Uterus (tissue), 4 donors: ENCODE measurements around the gene SHISA9. TPM values are rescaled to one million over a fixed set of nuclear protein-coding genes. Genes with fewer than 3 reads are reported as not detected.

ENCODE experiments used
- DNase-seq, 2 donors: peaks; one replicate each; pipeline ENCODE4 v3.0.0-alpha.2; 2019 to 2020
- H3K27ac ChIP-seq, 2 donors: fragments of 200-600 bp; sonication (generic); 1 replicate in 1 of 2; 2 replicates in 1 of 2; pipeline ENCODE4 v1.5.1; 2016 to 2018
- H3K27me3 ChIP-seq, 2 donors: fragments of 200-600 bp; sonication (generic); one replicate each; pipeline ENCODE4 v1.5.1; 2018 to 2019; ENCODE audit warnings: control low read depth in 1 of 2
- H3K36me3 ChIP-seq, 2 donors: fragments of 200-600 bp; sonication (generic); one replicate each; pipeline ENCODE4 v1.5.1; 2019; ENCODE audit warnings: control low read depth in 1 of 2
- H3K4me1 ChIP-seq, 2 donors: fragments of 200-600 bp; sonication (generic); one replicate each; pipeline ENCODE4 v1.5.1; 2018 to 2019; ENCODE audit warnings: control low read depth in 1 of 2
- H3K4me3 ChIP-seq, 2 donors: fragments of 200-600 bp; sonication (generic); 1 replicate in 1 of 2; 2 replicates in 1 of 2; pipeline ENCODE4 v1.5.1; 2018 to 2019; ENCODE audit warnings: mild to moderate bottlenecking in 1 of 2
- H3K9me3 ChIP-seq, 2 donors: fragments of 200-600 bp; sonication (generic); one replicate each; pipeline ENCODE4 v1.5.1; 2019; ENCODE audit warnings: control low read depth in 1 of 2
- CTCF ChIP-seq, 4 experiments: fragments of 200-600 bp in 2 of 4; fragments of 450-650 bp in 2 of 4; sonication (generic) in 2 of 4; IDR thresholded peaks; one replicate each; pipeline ENCODE4 v1.5.1; 2016 to 2019; ENCODE audit warnings: antibody characterized with exemption in 4 of 4, mild to moderate bottlenecking in 2 of 4, moderate library complexity in 1 of 4
- POLR2A ChIP-seq, 2 donors: fragments of 450-650 bp; IDR thresholded peaks; one replicate each; pipeline ENCODE4 v1.6.1; 2016; ENCODE audit warnings: antibody characterized with exemption in 2 of 2, mild to moderate bottlenecking in 1 of 2, moderate library complexity in 1 of 2
- intact Hi-C: fragments of 100-400 bp; cut with DNase I; formaldehyde crosslinking; loops from one replicate; pipeline ENCODE4 v1.15.1; 2023; ENCODE audit warnings: low total_unique reads
- total RNA-seq, 4 donors: library from RNA; depleted of rRNA in 3 of 4; stranded (reverse); fragments of >200 nt in 3 of 4; gene quantifications; one replicate each; pipeline versions ENCODE4 v1.1.0 to v1.2.4, GENCODE V29; 2014 to 2023
- donor health status: DM: yes; HTN: yes; CAD: no.

SHISA9 gene
- total RNA-seq, 4 donors from 2014 or later, result 0.27 TPM; not detected in 3

DNA sequence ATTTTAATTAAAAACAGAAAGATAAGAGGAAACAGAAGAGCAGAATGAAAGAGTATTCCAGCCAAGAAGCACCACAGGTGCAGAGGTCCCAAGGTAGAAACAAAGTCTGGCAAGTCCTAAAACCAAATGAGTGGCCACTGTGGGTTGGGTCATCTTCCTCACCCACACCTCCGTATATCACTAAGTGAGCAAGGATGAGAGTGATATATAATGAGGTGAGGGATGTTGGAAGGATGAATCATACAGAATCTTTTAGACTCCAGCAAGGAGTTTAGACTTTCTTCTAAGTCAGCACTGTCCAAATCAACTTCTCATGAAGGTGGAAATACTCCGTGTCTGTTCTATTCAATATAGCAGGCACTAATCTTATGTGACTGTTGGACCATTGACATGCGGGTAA is 70.8 kb downstream of the SHISA9 start:
- intact Hi-C loops, result no loop called here
- Histone ChIP-seq H3K9me3 (no peaks in the 10 kb centered on the region), H3K27ac (no peak overlapping the region), H3K4me1 (no peaks in the 10 kb centered on the region), H3K4me3 (no peak overlapping the region), H3K36me3 (no peaks in the 10 kb centered on the region), H3K27me3 (no peaks in the 10 kb centered on the region)
- no peak for TF ChIP-seq POLR2A (IDR thresholded peaks at IDR 0.05)
- no peak for TF ChIP-seq CTCF (IDR thresholded peaks at IDR 0.05)
- DNase-seq, result no peak

GRCh38 chr16:12975766-12976165 is 74.4 kb downstream of the SHISA9 start:
- intact Hi-C loops, result no loop called here
- H3K9me3 ChIP-seq, result no peaks in the 10 kb centered on the region
- TF ChIP-seq CTCF (IDR thresholded peaks at IDR 0.05) (no peak), POLR2A (IDR thresholded peaks at IDR 0.05) (no peak)
- H3K27ac ChIP-seq, result no peak overlapping the region
- no peaks in the 10 kb centered on the region for H3K36me3 ChIP-seq
- no peak for DNase-seq
- H3K27me3 ChIP-seq, result no peaks in the 10 kb centered on the region
- H3K4me3 ChIP-seq, result no peak overlapping the region
- no peaks in the 10 kb centered on the region for H3K4me1 ChIP-seq

GRCh38 chr16:12976496-12976895 is 75.1 kb downstream of the SHISA9 start:
- Histone ChIP-seq H3K27ac (no peak overlapping the region), H3K4me1 (no peaks in the 10 kb centered on the region), H3K4me3 (no peak overlapping the region), H3K9me3 (no peaks in the 10 kb centered on the region), H3K27me3 (no peaks in the 10 kb centered on the region), H3K36me3 (no peaks in the 10 kb centered on the region)
- no peak for DNase-seq
- no peak for TF ChIP-seq POLR2A (IDR thresholded peaks at IDR 0.05)
- TF ChIP-seq CTCF (IDR thresholded peaks at IDR 0.05), result no peak
- intact Hi-C loops, result no loop called here

DNA sequence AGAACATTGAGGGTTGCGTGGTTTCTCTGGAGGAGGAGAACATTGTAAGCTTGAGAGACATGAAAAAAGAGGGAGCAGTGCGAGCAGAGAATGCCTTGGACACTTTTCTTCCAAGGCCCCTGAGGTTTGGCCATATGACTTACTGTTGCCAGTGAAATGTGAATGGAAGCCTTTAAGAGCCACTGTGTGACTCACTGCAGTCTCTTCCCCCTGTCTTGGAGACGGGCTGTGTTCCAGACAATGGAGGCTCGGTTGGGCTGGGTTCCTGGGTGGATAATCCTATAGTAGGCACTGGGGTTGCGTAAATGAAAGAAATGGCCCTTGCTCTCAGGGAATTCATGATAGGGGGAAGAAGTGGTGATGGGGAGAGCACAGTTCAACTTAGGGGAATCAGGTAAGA is 75.5 kb downstream of the SHISA9 start:
- no peak overlapping the region for H3K4me3 ChIP-seq
- H3K9me3 ChIP-seq, result no peaks in the 10 kb centered on the region
- no peaks in the 10 kb centered on the region for H3K4me1 ChIP-seq
- no peak for DNase-seq
- H3K27me3 ChIP-seq, result no peaks in the 10 kb centered on the region
- intact Hi-C loops, result no loop called here
- H3K27ac ChIP-seq, result no peak overlapping the region
- TF ChIP-seq CTCF (IDR thresholded peaks at IDR 0.05), result no peak
- TF ChIP-seq POLR2A (IDR thresholded peaks at IDR 0.05), result no peak
- no peaks in the 10 kb centered on the region for H3K36me3 ChIP-seq

DNA sequence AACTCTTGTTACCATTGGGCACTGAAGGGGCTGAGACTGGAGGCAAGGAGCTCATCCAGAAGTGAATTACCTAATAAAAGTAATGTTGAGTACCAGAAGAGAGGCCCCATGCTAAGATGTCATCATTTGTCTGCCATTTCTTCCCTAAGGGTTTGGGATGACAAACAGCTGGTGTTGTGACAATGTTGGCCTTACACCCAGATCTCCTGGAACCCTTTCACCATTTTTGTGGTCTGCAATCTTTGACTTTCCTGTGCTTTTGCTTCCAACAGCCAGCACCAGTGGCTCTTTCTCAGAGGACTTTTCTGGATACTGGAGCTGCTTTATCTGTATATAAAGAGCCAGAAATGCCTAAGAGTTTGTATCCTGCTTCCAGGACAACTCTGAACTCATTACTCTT is 84.1 kb downstream of the SHISA9 start:
- Histone ChIP-seq H3K4me1 (no peaks in the 10 kb centered on the region), H3K9me3 (no peaks in the 10 kb centered on the region), H3K36me3 (no peaks in the 10 kb centered on the region), H3K27me3 (no peaks in the 10 kb centered on the region), H3K4me3 (no peak overlapping the region), H3K27ac (no peak overlapping the region)
- TF ChIP-seq CTCF (IDR thresholded peaks at IDR 0.05), result no peak
- TF ChIP-seq POLR2A (IDR thresholded peaks at IDR 0.05), result no peak
- intact Hi-C loops, result no loop called here
- no peak for DNase-seq
